ENCODE measurements around the gene SIPA1L3.

The SIPA1L3 gene

DNA sequence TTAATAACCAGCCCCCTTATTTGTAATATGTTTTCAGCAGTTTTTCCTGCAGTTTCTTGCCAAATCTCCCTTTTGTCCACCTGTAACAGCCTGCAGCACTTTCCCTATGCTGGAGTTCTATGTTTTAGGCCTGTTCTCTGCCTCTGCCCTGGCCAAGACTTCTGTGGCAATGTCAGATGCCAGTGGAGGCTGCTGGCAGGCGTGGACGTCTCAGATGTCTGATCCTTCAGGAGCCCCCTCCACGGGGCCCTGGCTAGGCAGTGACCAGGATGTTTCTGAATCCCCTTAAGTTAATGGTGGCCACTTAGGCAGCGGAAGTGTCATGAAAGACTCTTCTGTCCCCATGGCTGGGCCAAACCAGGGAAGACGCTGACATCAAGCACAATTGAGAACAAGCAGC is 40.8 kb downstream of the SIPA1L3 start:
- DNase-seq = no peak

DNA sequence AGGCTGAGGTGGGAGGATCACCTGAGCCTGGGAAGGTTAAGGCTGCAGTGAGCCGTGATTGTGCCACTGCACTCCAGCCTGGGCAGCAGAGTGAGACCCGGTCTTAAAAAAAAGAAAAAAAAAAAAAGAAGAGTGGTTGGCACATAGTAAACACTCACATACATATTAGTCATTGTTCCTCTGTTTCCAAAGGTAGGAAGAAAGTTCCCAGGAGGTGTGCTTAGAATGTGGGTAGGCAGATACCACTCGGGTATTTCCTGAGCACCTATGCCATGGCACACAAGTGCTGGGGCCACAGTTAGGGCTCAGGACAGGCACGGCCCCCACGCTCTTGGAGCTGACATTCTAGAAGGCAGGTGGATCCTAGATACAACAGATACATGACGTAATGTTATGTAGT is 41.4 kb downstream of the SIPA1L3 start:
- DNase-seq = no peak

GRCh38 chr19:37950471-37951175 is 43.6 kb downstream of the SIPA1L3 start:
- no peak for DNase-seq

DNA sequence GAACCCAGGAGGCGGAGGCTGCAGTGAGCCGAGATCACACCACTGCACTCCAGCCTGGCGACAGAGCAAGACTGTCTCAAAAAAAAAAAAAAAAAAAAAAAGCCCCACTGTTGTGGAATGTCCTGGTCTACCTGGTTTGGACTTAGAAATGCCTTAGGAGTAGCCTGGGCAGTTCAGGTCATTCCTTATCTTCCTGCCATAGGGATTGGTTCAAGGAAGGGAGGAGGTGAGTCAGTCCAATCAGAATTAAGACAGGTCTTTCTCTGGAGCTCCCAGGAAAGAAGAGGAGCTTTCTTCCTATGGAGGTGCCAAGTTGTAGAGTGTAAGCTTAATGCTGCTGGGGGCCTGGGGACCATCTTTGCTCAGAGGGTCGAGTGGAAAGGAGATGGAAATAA is 44.8 kb downstream of the SIPA1L3 start:
- no peak for DNase-seq

GRCh38 chr19:37953171-37953917 is 46.3 kb downstream of the SIPA1L3 start:
- DNase-seq = no peak

GRCh38 chr19:37953918-37954303 is 46.9 kb downstream of the SIPA1L3 start:
- no peak for DNase-seq

DNA sequence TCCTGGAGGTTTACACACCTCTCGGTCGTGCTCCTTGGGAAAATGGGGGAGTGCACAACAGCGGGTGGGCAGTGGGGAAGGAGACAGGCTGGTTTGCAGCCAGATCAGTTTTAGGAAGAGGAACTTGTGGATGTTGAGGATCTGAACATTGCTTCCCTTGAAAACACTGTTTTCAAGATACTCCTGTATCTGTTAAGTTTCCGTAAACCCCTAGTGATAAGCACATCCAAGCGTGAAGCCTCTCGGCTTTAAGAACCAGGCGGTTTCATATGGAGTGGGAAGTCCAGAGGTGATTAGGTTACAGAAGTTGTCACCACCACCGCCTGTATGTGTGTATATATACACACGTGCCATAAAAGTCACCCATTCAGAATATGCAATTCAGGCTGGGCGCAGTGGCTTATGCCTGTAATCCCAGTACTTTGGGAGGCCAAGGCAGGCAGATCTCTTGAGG is 47.4 kb downstream of the SIPA1L3 start:
- no peak for DNase-seq

DNA sequence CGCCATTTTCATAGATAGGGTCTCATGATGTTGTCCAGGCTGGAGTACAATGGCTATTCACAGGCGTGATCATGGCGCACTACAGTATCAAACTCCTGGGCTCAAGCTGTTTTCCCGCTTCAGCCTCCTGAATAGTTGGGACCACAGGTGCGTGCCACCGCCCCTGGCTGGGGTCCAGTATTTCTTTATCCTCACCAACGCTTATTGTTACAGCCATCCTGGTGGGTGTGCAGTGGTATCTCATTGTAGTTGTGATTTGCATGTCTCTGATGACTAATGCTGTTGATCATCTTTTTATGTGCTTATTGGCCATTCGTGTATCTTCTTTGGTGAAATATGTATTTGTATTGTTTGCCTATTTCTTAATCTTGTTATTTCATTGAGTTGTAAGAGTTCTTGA is 49.0 kb downstream of the SIPA1L3 start:
- DNase-seq = no peak

DNA sequence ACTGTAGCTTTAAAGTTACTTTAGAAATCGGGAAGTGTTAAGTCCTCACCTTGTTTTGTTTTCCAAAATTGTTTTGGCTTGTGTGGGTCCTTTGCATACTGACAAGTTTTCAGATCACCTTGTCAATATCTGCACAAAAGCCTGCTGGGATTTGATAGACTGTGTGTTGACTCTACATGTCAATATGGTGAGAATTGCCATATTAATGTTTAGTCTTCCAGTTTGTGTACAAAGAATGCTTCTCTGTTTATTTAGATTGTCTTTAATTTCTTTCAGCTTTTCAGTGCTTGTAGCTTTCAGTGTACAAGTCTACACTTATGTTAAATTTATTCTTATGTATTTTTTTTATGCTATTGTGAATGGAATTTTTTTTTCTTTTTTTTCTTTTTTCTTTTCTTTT is 50.2 kb downstream of the SIPA1L3 start:
- no peak for DNase-seq

DNA sequence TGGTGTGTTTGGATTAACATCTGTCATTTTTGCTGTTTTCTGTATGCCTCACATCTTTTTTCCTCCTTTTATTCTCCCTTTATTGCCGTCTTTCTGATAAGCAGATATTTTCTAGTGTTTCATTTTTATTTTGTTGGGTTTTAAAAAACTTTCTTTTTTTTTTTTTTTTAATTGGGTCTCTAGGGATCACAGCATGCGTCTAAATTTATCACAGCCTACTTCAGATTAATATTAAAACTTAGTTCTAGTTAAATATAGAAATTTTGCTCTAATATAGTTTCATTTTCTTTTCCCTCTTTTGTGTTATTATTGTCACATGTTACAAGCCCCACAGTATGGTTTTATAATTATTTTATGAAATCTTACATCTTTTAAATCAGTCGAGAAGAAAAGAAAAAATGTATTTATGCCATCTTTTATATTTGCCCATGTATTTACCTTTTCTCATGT is 52.7 kb downstream of the SIPA1L3 start:
- DNase-seq = no peak

DNA sequence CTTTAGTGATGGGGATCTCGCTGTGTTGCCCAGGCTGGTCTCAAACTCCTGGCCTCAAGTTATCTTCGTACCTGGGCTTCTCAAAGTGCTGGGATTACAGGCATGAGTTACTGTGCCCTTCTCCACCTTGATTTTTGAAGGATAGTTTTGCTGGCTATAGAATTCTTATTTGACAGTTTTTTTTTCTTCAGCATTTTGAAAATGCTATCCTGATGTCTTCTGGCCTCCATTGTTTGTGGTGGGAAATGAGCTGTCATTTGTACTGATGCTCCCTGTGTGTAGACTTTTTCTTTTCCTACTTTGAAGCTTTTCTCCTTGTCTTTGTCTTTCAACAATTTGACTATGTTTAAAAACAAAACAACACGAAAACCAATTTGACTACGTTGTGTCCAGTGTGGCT is 54.2 kb downstream of the SIPA1L3 start:
- DNase-seq = no peak

- DNase-seq = peak; percentile 49
These were observed 56.4 kb downstream of the SIPA1L3 start for GRCh38 chr19:37963190-37963936.

- DNase-seq = no peak
These were observed 57.1 kb downstream of the SIPA1L3 start for GRCh38 chr19:37964109-37964508.

DNA sequence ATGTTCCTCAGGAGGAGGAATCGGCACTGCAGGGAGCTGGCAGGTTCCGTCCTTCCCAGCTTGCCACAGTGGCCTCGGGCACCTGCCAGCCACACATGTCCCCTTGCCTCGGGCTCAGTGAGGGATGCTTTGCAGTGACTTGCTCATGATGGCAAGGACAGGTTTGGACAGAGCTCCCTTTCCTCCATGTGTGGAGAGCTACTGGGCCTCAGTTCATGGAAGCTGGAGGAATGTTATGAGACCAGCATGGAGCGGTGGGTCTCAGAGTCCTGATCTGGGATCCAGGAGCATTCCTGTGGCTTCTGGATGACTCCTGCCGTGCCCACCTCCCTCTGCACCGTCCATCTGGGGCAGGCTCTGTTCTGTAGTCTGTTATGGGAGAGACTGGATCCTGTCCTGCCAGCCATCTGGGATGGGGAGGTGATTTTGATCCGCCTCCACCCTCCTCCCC is 59.2 kb downstream of the SIPA1L3 start:
- DNase-seq = no peak

GRCh38 chr19:37966662-37967231 is 59.7 kb downstream of the SIPA1L3 start:
- no peak for DNase-seq

GRCh38 chr19:37969695-37970094 is 62.7 kb downstream of the SIPA1L3 start:
- DNase-seq = no peak

DNA sequence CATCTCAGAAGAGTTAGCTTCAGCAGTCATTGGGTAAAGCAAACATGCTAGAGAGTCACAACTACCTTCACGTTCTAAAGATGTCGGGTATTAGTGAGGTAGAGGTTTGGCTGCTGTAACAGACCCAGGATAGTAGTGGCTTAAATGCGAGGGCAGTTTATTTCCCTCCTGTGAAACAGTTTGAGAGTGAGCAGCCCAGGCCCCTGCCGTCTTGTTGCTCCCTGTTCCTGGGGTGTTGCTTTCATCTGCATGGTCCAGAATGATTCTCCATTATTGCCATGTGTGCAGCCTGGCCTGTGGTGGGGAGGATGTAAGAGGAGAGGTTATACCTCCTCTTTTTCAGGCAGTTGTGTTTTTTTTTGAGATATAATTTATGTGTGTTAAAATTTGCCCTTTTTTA is 63.7 kb downstream of the SIPA1L3 start:
- no peak for DNase-seq

- no peak for DNase-seq
These were observed 65.8 kb downstream of the SIPA1L3 start for GRCh38 chr19:37972803-37973202.

GRCh38 chr19:37973666-37974065 is 66.7 kb downstream of the SIPA1L3 start:
- no peak for DNase-seq

GRCh38 chr19:37975071-37975470 is 68.1 kb downstream of the SIPA1L3 start:
- no peak for DNase-seq

- no peak for DNase-seq
These were observed 68.8 kb downstream of the SIPA1L3 start for GRCh38 chr19:37975596-37976515.

DNA sequence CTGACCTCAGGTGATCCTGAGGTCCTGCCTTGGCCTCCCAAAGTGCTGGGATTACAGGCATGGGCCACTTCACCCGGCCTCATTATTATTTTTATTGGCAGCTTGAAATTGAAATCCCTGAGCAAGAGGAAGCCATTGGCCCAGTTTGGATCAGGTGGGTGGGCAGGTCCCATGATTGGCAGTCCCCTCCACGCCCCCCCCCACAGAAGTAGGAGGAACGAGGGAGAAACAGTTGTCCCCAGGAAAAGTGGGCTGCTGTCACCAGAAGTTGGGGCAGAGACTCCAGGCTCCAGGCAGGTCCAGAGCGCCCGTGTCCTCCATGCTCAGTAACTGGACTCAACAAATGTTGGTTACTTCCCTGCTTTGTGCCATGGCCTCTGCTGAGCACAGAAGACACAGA is 70.4 kb downstream of the SIPA1L3 start:
- DNase-seq = no peak
